GM23248 (cell line): ENCODE results near the gene ZNF521.

Experiments
- EZH2 ChIP-seq: fragments of 200-600 bp; sonication (generic); IDR thresholded peaks from 2 replicates; pipeline ENCODE4 v1.6.1; 2018; ENCODE audit warnings: antibody characterized with exemption, mild to moderate bottlenecking; ENCODE audit not compliant: insufficient read depth, poor library complexity, severe bottlenecking
- EZH2phosphoT487 ChIP-seq: fragments of 200-600 bp; sonication (generic); IDR thresholded peaks from 2 replicates; pipeline ENCODE4 v1.6.1; 2018; ENCODE audit warnings: antibody characterized with exemption, moderate library complexity, mild to moderate bottlenecking, low read depth; ENCODE audit not compliant: insufficient read depth

- no peak for TF ChIP-seq EZH2phosphoT487
- no peak for TF ChIP-seq EZH2
Observed at GRCh38 chr18:25061395-25061794, 290.6 kb downstream of the ZNF521 start.
